ENCODE measurements around the gene CHMP5. TPM values are rescaled to one million over a fixed set of nuclear protein-coding genes. Genes with fewer than 3 reads are reported as not detected.

The CHMP5 gene
- polyA plus RNA-seq, 1 of the 3 experiments (the other 2 are of a cell fraction) = 88.3 TPM

DNA sequence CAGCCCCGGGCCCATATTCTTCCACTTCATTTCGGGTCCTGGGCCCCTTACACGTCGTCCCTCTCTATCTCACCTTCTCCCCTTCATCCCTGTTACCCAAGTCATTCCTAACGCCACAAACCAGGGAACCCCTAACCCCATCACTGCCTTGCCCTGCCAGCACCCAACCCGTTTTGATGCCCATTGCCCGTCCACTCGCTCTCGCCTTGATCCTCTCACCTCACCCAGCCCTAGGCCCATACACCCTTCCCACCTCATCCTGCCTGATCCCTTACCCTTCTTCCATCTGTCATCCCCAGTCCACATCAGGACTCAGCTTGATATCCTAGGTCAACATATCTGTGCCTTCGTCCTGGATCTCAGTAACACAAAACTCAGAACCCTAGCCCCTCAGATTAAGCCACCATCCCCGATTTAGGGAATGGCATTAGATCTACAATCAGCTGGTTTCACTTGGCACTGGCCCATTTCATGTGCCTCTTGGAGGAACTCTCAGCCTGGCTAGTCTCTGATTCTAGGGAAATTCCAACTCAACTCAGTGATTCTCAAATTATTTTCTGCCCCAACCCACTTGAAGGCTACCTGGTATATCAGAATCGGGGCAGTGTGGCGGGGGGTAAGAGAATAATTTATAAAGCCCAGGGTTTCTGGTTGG is 489 bp downstream of the CHMP5 start (continued):
- TF ChIP-seq, protein P1, sequence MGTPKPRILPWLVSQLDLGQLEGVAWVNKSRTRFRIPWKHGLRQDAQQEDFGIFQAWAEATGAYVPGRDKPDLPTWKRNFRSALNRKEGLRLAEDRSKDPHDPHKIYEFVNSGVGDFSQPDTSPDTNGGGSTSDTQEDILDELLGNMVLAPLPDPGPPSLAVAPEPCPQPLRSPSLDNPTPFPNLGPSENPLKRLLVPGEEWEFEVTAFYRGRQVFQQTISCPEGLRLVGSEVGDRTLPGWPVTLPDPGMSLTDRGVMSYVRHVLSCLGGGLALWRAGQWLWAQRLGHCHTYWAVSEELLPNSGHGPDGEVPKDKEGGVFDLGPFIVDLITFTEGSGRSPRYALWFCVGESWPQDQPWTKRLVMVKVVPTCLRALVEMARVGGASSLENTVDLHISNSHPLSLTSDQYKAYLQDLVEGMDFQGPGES (IDR thresholded peaks at IDR 0.05; ENCODE audit: low read depth, low read length) = no peak
- TF ChIP-seq SIN3A (IDR thresholded peaks at IDR 0.05; ENCODE audit: borderline replicate concordance, low read depth, low read length) = no peak
- TF ChIP-seq JUND (IDR thresholded peaks at IDR 0.05) = no peak
- TF ChIP-seq, protein P2, sequence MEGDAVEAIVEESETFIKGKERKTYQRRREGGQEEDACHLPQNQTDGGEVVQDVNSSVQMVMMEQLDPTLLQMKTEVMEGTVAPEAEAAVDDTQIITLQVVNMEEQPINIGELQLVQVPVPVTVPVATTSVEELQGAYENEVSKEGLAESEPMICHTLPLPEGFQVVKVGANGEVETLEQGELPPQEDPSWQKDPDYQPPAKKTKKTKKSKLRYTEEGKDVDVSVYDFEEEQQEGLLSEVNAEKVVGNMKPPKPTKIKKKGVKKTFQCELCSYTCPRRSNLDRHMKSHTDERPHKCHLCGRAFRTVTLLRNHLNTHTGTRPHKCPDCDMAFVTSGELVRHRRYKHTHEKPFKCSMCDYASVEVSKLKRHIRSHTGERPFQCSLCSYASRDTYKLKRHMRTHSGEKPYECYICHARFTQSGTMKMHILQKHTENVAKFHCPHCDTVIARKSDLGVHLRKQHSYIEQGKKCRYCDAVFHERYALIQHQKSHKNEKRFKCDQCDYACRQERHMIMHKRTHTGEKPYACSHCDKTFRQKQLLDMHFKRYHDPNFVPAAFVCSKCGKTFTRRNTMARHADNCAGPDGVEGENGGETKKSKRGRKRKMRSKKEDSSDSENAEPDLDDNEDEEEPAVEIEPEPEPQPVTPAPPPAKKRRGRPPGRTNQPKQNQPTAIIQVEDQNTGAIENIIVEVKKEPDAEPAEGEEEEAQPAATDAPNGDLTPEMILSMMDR (IDR thresholded peaks at IDR 0.05) = no peak

DNA sequence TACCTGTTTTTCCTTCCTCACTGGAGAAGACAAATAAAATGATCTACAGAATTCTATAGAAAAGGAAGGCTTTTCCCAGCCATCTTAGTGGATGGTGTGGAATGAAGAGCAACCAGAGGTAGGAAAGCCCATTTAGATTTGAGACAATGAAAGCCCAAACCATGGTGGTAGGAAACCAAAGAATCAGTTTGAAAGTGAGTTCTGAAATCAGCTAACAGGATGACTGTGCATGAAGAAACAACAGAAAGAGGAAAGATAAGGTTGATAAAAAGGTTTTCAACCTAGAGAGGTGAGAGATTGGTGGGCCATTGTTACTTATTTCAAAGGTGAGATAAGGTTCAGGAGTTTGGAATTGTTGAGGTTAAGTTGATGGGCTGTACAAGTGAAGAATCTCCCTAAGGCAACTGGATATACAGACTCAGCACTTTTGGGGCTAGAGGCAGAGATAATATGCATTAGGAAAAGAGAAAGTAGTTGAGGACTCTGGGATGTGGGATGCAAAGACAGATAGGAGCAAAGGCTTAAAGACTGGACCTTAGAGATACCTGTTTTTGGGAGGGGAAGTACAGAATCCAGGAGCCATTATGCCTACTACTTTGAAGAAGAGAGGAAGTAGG is 2.4 kb downstream of the CHMP5 start:
- no peaks in the 10 kb centered on the region for H3K9me3 ChIP-seq
- no peak for TF ChIP-seq TCF12 (IDR thresholded peaks at IDR 0.05)
- no peak for TF ChIP-seq FOXJ3 (CRISPR knock-in tag; IDR thresholded peaks at IDR 0.05)
- TF ChIP-seq ELF1 (IDR thresholded peaks at IDR 0.05) = no peak
- TF ChIP-seq, protein P3, sequence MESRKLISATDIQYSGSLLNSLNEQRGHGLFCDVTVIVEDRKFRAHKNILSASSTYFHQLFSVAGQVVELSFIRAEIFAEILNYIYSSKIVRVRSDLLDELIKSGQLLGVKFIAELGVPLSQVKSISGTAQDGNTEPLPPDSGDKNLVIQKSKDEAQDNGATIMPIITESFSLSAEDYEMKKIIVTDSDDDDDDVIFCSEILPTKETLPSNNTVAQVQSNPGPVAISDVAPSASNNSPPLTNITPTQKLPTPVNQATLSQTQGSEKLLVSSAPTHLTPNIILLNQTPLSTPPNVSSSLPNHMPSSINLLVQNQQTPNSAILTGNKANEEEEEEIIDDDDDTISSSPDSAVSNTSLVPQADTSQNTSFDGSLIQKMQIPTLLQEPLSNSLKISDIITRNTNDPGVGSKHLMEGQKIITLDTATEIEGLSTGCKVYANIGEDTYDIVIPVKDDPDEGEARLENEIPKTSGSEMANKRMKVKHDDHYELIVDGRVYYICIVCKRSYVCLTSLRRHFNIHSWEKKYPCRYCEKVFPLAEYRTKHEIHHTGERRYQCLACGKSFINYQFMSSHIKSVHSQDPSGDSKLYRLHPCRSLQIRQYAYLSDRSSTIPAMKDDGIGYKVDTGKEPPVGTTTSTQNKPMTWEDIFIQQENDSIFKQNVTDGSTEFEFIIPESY (IDR thresholded peaks at IDR 0.05; ENCODE audit: borderline replicate concordance, low read depth) = no peak
- TF ChIP-seq CHD2 (IDR thresholded peaks at IDR 0.05; ENCODE audit: low read length, partially characterized antibody) = no peak
- no peak for TF ChIP-seq MXI1 (IDR thresholded peaks at IDR 0.05; ENCODE audit: low read depth, low read length)
- ChIA-PET CTCF (no interaction called here), POLR2A (no interaction called here)
- H3K27me3 ChIP-seq (ENCODE audit: insufficient read depth) = no peaks in the 10 kb centered on the region
- peaks cover 61% of the 10 kb centered on the region for H3K79me2 ChIP-seq (ENCODE audit: insufficient read depth)
- peaks cover 50 to 53% of the 10 kb centered on the region in 2 experiments for H3K36me3 ChIP-seq (replicated peaks in 1 of 2; ENCODE audit: control insufficient read depth in 1 of 2, insufficient read depth in 2 of 2, low read length in 1 of 2)
- H3K9me2 ChIP-seq = no peaks in the 10 kb centered on the region
- no peak overlapping the region for H2AFZ ChIP-seq (ENCODE audit: low read depth)
- DNase-seq = no peak
- peaks cover 8 to 15% of the 10 kb centered on the region in 2 experiments; a peak in 3 of 4 replicates for H3K4me1 ChIP-seq (ENCODE audit: control insufficient read depth in 1 of 2, insufficient read depth in 2 of 2, low read depth in 1 of 2, low read length in 1 of 2)
- H3F3A ChIP-seq (replicated peaks; ENCODE audit: insufficient read depth) = peaks cover 14% of the 10 kb centered on the region
- no peaks in the 10 kb centered on the region for H4K20me1 ChIP-seq (ENCODE audit: insufficient read depth)
- H3K4me3 ChIP-seq (ENCODE audit: low read depth in 2 of 2, low read length in 1 of 2) = no peak overlapping the region
- H3K4me2 ChIP-seq = no peak overlapping the region
- no peak overlapping the region for H3K9ac ChIP-seq
- H3K27ac ChIP-seq (ENCODE audit: low read depth in 2 of 2, low read length in 1 of 2) = no peak overlapping the region

All from SK-N-SH (cell line).